NCI-H748 (cell line): Measurements from ENCODE around the gene LTBP3.
A peak's percentile ranks its signal among the peaks of the same experiment; 100 is the strongest.
"Not testable (repeated sequence)": the region's sequence is repeated elsewhere in the genome, so short reads cannot be mapped to it uniquely, and the experiment has no call there.

Experiments
- DNase-seq: peaks from one replicate; lab custom pipeline; 2025; ENCODE audit not compliant: unreplicated experiment; lab: John Stamatoyannopoulos, UW

Gene LTBP3

GRCh38 chr11:65518941-65519549 lies 39.1 kb downstream of the LTBP3 start:
- not testable (repeated sequence) for DNase-seq

GRCh38 chr11:65516135-65516968 lies 41.8 kb downstream of the LTBP3 start:
- no peak for DNase-seq

- DNase-seq = not testable (repeated sequence)
Observed at GRCh38 chr11:65512311-65512710, 45.8 kb downstream of the LTBP3 start.

- peak; percentile 65 for DNase-seq
Observed at GRCh38 chr11:65506772-65507505, 51.2 kb downstream of the LTBP3 start.

GRCh38 chr11:65506290-65506771 lies 51.8 kb downstream of the LTBP3 start:
- DNase-seq = no peak

- DNase-seq = no peak
Observed at GRCh38 chr11:65505466-65506289, 52.5 kb downstream of the LTBP3 start.

- peak; percentile 26 for DNase-seq
Observed at GRCh38 chr11:65504674-65505465, 53.3 kb downstream of the LTBP3 start.

- DNase-seq = peak; percentile 26
Observed at GRCh38 chr11:65503949-65504673, 54.0 kb downstream of the LTBP3 start.

GRCh38 chr11:65503368-65503948 lies 54.7 kb downstream of the LTBP3 start:
- DNase-seq = no peak

- DNase-seq = peak; percentile 27
Observed at GRCh38 chr11:65502555-65503367, 55.4 kb downstream of the LTBP3 start.

GRCh38 chr11:65502274-65502554 lies 55.9 kb downstream of the LTBP3 start:
- DNase-seq = no peak

GRCh38 chr11:65501472-65502273 lies 56.5 kb downstream of the LTBP3 start:
- DNase-seq = peak; percentile 33

- DNase-seq = no peak
Observed at GRCh38 chr11:65501186-65501471, 57.0 kb downstream of the LTBP3 start.

- peak; percentile 68 for DNase-seq
Observed at GRCh38 chr11:65500387-65501185, 57.6 kb downstream of the LTBP3 start.

- no peak for DNase-seq
Observed at GRCh38 chr11:65499713-65500386, 58.3 kb downstream of the LTBP3 start.

- peak; percentile 95 for DNase-seq
Observed at GRCh38 chr11:65498977-65499712, 59.0 kb downstream of the LTBP3 start, which contains the start of gene MALAT1. Gene MALAT1, plus strand, starts transcription at chr11:65499045.
